MV-4-11 (cell line): ENCODE measurements around the gene FAM124B.

Experiments
- DNase-seq: peaks from one replicate; lab custom pipeline; 2025; lab: John Stamatoyannopoulos, UW

Gene FAM124B

DNA sequence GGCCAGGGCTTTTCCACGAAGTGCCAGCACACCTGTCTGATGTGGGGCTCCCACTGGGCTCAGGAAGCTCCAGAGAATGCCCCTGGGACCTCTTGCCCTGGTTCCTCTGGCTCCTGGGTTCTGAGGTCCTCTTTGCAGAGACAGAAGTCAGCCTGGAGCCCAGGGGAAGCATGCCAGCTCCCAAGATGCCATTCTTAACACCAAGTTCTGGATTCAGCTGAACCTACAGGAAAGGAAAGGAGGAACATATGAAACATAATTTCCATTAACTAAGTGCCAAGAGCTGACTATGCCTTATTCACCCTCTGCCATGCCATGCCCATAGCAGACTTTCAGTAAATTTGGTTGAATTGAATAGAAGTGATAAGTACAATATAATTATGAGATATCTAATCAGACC, 21.9 kb downstream of the FAM124B start:
- no peak for DNase-seq

DNA sequence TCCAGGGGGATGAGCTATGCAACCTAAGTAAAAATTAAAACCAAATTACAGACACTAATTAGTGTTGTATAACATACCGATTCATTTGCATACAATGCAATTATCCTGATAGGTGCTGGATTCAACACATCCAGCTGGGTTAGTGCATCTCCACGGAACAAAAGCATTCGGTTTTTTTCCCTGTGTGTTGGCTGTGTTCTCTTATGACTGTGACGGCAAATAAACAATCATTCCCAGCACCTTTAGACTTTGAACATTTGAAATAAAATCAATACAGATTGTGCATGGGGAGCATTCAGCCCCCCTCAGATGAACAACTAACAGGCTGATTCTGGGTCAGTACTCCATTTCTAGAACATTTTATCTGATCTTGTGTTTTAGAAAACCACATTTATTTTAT, 22.7 kb downstream of the FAM124B start:
- no peak for DNase-seq

DNA sequence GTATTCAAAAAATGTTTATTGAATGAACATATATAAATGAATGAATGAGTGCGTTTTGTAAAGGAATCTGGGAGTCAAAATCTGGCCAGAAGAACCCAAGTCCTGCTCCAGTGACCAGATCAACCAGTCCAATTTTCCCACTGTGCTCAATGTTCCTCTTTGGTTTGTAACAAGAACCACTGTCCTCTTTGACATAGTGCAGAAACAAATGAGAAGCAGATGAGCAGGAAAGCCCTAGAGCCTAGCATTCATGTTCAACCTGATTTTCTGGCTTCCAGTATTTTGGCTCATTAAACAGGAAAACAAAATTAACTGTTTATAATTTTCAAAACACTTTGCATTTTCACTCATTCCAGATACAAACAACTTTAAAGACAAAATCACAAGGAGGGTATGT, 23.2 kb downstream of the FAM124B start:
- DNase-seq: no peak

DNA sequence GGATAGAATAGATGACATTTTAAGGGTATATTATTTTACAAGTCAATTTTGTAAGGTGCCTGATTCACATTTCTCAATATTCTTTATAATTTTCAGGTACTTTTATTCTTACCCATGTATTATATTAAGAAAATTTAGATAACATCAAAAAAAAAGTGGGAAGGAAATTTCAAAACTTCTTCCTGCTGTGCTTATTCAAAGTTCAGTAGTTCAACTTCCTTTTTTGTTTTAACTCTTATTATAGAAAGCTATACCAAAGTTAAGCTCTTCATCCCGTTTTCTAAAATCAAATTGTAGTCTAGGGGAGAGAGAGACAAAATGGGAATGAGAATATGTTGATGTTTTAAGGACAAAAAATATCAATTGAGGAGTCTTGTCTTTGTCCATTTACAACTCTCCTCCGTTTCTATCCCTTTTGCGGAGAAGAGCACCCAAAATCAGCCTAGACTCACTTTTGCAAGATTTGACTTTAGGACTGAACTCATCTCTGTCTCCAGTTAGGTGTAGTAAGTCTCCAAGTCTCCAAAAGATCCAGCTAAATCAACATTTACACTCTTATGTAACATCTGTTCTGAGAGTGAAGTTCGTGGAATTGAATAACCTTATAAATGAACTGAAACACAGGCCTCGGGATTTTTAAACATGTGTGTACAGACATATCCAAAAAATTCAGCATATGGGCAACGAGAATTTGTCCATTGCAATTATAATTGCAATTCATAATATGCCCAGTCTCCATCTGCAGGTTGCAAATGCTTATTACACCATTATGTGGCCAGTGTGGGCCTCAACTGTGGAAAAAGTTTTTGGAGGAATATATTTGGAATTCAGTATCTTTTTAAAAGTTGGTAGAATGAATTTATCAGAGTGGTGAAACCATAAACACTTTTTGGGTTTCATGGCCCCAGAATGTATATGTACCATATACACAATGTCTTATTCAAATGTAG, 23.9 kb downstream of the FAM124B start:
- DNase-seq: peak; percentile 64

- DNase-seq: no peak
Observed at GRCh38 chr2:224372641-224373040, 29.3 kb downstream of the FAM124B start.

- peak; percentile 16 for DNase-seq
Observed at GRCh38 chr2:224369028-224369632, 32.8 kb downstream of the FAM124B start.

DNA sequence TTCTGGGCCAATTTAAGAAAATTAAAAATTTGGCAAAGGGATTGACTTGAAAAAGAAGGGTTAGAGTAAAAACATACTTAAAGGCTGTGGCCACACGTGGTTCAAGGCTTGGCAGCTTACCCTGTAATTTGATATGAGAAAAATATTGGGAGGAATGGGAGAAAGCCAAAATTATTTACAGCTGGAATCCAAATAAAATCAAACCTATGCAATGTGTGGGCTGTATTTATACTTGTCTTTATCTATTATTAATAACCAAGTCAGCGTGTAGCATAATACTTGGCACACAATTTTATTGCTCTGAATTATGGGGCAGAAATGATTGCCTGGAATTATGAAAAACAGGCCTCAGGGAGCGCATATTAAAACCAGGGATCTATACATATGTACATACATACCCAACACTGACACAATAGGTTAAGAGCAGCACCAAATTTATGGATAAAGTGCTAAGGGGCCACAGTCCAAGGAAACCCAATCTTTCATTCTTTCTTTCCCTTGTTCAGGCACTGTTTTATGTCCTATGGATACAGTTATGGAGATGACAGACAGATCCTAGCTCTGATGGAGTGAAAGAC, 35.6 kb downstream of the FAM124B start:
- DNase-seq: no peak

GRCh38 chr2:224365331-224365730, 36.6 kb downstream of the FAM124B start:
- no peak for DNase-seq

- DNase-seq: no peak
Observed at GRCh38 chr2:224363281-224363680, 38.6 kb downstream of the FAM124B start.

- DNase-seq: no peak
Observed at GRCh38 chr2:224362094-224362493, 39.8 kb downstream of the FAM124B start.

DNA sequence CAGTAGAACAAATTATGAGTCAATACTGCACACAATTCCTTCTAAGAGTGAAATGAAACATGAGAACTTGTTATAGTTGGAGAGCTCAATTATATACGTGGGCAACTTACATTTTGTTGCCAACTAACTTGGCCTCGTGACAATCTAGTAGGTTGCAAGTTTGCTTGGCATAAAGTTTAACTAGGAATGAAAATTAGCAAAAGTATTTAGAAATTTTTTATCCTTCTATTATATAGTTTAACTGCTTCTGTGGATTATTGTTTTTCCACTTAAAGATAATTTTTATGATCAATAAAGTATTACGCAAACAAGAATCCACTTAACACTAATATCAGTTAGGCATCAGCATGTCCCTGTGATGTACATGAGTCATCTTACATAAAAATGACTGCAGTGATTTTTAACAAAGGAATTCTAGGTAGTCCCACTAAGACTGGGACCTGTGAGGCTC, 41.1 kb downstream of the FAM124B start:
- DNase-seq: no peak

- DNase-seq: peak; percentile 2
Observed at GRCh38 chr2:224359569-224359968, 42.3 kb downstream of the FAM124B start.

DNA sequence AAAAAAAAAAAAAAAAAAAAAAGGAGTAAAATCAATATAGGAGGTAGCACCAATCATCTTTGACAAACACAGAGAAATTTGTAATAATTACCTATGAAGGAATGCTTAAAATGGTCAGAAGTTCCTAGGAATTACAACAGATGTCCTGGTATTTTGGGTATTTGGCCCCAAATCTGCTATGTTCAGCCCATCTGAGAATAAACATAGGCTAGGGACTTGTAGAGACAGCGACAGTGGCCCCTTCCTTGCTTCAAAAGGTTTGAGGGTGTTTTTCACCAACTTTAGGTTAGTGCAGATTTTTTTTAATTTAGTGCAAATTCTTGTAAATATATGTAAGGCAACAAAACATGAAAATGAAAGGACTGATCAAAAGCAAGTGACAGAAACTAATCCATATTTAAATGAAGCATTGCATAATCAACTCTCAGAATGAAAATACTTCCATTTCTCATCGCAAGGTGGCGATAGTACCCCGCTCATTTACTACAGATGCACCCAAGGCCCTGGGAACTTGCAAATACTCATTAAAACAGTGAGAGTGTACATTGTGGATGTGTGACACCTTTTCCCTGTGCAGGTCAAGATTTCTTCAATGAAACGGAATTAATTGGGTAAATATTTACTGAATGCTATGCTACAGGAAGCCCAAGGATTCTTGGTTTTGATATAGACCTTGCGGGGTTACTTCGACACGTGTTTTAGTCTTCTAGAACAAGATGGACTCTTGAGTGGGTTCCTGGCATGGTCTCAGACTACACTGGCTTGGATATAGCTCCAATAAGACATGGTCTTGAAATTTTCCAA, 44.6 kb downstream of the FAM124B start:
- peak; percentile 69 for DNase-seq

DNA sequence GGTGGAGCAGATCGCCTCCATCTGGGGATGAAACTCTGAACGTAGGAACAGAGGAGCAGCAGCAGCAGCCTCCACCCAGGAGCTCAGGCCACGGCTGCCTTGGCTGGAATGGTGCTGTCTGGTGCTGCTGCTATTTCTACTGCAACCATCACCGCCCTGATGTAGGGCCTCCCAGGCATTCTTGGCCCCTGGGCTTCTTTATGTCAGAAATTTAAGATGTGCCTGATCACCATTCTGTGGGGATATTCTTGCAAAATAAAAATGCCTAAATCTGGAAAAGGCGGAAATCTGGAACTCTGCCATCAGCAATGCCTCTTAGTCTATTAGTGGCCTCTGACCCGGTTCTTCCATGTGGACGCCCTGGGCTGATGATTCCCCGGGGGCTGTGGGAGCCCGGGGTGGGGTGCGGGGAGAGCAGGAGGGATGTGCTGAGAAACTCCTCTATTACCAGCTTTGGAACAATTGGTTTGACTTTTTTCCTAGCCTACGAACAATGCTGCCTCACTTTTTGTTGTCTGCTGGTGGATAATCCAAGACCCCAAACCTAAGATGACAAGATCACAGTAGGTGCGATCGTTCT, 47.2 kb downstream of the FAM124B start:
- DNase-seq: no peak

- no peak for DNase-seq
Observed at GRCh38 chr2:224350703-224351102, 51.2 kb downstream of the FAM124B start.

- no peak for DNase-seq
Observed at GRCh38 chr2:224349396-224349795, 52.5 kb downstream of the FAM124B start.

- DNase-seq: no peak
Observed at GRCh38 chr2:224347176-224348051, 54.5 kb downstream of the FAM124B start.

- no peak for DNase-seq
Observed at GRCh38 chr2:224345492-224345891, 56.4 kb downstream of the FAM124B start.

GRCh38 chr2:224343226-224343625, 58.7 kb downstream of the FAM124B start:
- DNase-seq: no peak

- DNase-seq: no peak
Observed at GRCh38 chr2:224335991-224336390, 65.9 kb downstream of the FAM124B start.

- DNase-seq: no peak
Observed at GRCh38 chr2:224334726-224335125, 67.2 kb downstream of the FAM124B start.
